Measurements from ENCODE around the gene CDC25B. TPM values are rescaled to one million over a fixed set of nuclear protein-coding genes. Genes with fewer than 3 reads are reported as not detected.

Gene CDC25B
- total and polyA plus RNA-seq, 2 of the 13 experiments (the other 11 are each of a cell fraction or from before 2014, with no cell fraction given) = 14.5 to 19.4 TPM

GRCh38 chr20:3749689-3750531, 46.2 kb upstream of the CDC25B start (continued):
- TF ChIP-seq GATAD1 (CRISPR knock-in tag; IDR thresholded peaks at IDR 0.05) = no peak
- no peak; the same call in 1 of the 2 replicates for TF ChIP-seq ZBTB49 (CRISPR knock-in tag; IDR thresholded peaks at IDR 0.05; ENCODE audit: borderline replicate concordance)
- TF ChIP-seq MTA3 (CRISPR knock-in tag; IDR thresholded peaks at IDR 0.05) = no peak
- 0 out of 2 replicates have a peak, but pooled peaks have one; percentile 3 for TF ChIP-seq ZNF318 (CRISPR knock-in tag; IDR thresholded peaks at IDR 0.05)
- TF ChIP-seq TOE1 (CRISPR knock-in tag; IDR thresholded peaks at IDR 0.05) = no peak
- no peak for TF ChIP-seq PHF21A (CRISPR knock-in tag; IDR thresholded peaks at IDR 0.05)
- TF ChIP-seq TFE3 (CRISPR knock-in tag; IDR thresholded peaks at IDR 0.05) = peak; percentile 27; the same call in 1 of the 2 replicates
- no peak for TF ChIP-seq ZNF775 (CRISPR knock-in tag; IDR thresholded peaks at IDR 0.05; ENCODE audit: borderline replicate concordance)
- TF ChIP-seq ZXDC (CRISPR knock-in tag; IDR thresholded peaks at IDR 0.05) = no peak
- peak; percentile 86; the same call in 1 of the 2 replicates for TF ChIP-seq ZBTB39 (CRISPR knock-in tag; IDR thresholded peaks at IDR 0.05)

All from HepG2 (cell line).